ENCODE results near the gene GATA3.

Gene GATA3

DNA sequence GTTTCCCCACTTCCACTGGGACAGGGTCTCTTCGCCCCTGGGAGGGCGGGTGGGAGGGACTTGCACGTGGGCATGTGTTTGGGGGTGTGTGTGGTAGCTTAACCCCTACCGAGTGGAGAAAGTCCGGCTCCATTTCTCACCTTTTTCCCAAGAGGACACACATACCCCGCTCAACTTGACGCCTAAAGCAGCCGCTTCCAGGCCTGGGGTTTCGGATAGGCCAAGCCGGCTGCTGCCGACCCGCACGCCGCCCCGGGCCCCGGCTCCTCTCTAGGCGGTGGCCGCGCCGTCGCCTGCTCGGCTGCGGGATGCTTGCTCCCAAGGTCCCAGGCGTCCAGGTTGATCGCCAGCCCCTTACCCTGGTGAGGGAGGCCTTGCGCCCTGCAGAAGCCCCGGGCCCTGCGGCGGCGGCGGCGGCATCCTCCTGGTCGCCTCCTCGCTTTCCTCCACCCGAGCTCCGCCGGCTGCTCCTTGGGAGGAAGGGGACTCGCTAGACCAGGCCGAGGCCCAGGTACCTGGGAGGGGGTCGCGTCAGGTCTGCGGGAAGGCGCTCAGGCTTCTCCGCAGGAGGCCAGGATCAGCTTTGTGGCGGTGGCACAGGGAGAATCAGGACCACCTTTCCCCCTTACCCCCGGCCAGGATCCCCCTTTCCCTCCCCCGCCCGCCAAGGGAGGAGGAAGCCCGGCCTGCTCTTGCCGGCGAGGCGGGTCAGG lies 3.2 kb upstream of the GATA3 start:
- no peak for DNase-seq (ENCODE audit: low read depth in 2 of 2)

DNA sequence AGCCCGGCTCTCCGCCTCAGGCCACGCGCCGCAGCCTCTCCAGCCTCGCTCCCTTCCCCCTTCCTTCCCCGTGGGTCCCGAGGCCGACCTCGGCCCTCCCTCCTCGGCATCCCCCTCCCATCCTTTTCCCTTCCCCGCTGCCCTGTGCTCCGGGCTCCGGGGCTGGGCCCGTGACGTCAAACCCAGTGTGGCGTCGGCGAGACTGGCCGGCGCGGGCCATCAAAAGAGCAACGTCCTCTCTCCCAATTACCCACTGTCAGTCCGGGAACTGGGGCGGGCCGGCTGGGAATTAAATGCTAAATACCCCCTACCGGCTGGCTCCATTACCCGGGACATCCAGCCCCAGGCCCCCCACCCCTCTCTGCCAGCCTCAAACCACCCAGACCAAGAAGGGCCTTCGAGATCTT lies 2.6 kb upstream of the GATA3 start:
- no peak for DNase-seq (ENCODE audit: low read depth in 2 of 2)

DNA sequence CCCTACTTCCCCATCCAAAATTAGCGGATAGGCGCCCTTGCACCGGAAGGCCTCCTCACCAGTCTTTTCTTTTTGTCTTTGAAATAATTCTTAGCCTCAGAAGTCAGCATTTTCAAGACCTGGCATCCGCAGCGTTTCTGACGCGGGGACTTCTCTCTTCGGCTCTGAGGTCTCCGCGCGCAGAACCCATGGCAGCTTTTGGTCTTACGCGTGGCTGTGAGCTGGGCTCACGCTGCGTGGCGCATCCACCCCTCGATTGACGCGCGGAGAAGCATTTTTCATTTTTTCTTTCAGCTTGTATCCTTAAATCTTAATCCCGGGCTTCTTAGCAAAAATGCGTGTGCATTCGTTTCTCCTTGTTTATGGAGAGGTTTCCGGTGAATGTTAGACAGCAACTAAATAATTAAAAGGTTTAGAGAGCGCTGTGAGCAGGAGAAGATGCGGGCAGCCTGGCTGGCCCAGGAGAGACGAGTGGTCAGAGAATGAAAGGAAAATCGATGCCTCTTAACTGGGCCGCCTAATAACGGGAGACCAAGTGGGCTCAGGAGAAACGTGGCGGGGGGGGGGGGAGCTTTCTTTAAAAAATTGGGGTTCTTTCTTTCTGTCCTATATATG lies 2.0 kb upstream of the GATA3 start:
- no peak for DNase-seq (ENCODE audit: low read depth in 2 of 2)

DNA sequence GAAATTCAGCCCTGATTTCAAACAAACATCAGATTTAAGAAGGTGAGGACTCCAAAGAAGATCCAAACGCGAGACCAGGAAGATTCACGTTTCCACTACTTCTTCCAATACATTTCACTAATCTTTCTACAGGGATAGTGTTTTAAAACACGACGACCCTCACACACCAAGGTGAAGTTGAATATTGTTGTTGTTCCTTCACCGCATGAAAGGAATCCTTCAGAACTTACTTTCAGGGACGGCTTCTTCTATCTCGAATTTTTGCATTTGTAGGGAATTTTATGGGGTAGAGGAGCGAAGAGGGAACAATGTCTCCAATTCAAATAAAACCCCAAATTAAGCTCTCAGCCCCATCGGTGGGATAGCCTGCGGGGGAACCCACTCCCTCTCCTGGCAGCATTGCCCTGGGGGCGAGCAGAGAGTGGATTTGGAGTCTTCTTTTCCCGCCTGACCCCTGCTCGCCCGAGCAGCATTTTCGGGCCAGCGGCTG lies 1.5 kb upstream of the GATA3 start:
- no peak for DNase-seq (ENCODE audit: low read depth in 2 of 2)

DNA sequence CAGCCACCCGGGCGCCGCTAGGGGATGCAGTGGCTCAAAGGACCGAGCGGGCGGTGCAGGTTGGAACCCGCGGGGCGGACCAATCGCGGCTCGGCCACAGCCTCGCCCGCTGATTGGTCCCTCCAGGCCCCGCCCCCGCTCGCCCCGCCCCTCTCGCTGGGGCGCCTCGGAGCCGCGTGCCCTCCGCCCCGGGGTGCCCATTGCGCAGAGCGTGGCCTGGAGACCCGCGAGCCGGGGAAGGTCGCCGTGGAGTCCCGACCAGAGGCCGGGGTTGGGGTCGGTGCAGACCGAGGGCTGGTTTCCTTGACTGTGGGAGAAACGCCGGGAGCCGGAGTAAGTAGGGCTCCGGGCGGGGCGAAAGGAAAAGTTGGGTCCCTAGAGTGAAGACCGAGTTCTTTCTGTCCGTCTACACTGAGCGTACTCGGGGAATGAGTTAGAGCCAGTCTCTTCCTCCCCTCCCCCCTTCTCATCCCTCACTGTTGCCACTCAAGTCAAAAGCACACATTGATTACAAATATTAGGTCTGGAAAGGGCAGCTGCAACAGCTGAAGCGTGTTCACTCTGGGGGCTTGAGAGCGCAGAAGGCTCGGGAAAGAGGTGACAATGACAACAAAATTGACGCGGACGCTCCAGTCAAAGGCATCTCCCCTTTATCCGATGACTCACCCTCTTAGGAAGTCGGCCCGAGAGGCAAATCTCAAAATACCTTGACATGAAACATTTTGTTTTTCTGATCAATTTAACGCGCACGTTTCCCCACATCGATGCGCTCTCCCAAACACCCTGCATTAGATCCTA lies 843 bp upstream of the GATA3 start:
- DNase-seq (ENCODE audit: low read depth in 2 of 2) = peak; percentile 90 to 97

DNA sequence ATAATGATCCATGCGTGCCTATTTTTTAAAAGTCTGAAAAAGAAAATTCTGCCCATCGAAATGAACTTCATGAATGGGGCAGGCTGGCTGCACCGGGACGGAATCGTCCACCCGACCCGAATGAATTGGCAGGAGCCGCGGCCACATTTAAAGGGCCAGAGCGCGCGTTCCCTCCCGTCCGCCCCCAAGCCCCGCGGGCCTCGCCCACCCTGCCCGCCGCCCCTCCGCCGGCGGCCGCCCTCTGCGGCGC lies 319 bp upstream of the GATA3 start:
- DNase-seq (ENCODE audit: low read depth in 2 of 2) = no peak

DNA sequence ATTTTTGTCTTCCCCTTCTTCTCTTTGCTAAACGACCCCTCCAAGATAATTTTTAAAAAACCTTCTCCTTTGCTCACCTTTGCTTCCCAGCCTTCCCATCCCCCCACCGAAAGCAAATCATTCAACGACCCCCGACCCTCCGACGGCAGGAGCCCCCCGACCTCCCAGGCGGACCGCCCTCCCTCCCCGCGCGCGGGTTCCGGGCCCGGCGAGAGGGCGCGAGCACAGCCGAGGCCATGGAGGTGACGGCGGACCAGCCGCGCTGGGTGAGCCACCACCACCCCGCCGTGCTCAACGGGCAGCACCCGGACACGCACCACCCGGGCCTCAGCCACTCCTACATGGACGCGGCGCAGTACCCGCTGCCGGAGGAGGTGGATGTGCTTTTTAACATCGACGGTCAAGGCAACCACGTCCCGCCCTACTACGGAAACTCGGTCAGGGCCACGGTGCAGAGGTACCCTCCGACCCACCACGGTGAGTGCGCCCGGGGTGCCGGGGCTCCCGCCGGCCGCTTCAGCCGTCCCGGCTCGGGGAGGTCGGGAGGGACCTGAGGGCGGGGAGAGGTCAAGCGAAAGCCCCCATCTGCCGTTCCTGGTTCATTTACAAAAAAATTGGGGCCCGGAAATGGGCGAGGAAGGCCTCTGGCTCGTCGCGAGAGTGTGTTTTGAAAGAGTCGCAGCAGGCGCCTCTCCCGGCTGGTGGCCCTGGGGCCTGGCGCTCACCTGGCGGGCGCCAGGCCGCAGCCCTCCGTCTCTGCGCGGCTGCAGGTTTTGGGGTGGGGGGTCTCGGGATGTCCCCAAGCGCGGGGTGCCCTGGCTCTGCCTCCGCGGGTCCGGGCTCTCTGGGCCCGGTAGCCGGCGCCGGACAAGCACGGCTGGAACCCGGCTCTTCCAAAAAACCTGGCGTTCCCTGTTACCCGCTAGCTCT lies 1.2 kb downstream of the GATA3 start:
- no peak for DNase-seq (ENCODE audit: low read depth in 2 of 2)

DNA sequence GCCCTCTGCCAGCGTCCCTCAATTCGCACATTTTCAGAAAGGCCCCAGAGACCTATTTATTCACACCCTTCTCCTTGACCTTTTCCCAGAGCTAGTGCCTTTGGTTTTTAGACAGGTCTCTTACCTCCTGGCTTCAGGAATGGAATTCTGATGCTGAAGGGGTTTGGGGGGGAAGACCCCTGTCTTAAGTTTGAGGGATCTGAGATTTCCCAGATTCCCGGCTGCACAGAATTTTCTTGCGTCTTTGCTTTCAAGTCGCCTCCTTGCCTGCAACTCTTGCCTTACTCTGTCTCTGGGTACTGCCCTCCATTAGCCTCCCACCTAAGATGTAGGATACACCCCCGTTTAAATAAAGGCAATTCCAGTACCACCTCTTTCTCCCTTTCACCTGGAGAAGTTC lies 1.9 kb downstream of the GATA3 start:
- DNase-seq (ENCODE audit: low read depth in 2 of 2) = no peak

DNA sequence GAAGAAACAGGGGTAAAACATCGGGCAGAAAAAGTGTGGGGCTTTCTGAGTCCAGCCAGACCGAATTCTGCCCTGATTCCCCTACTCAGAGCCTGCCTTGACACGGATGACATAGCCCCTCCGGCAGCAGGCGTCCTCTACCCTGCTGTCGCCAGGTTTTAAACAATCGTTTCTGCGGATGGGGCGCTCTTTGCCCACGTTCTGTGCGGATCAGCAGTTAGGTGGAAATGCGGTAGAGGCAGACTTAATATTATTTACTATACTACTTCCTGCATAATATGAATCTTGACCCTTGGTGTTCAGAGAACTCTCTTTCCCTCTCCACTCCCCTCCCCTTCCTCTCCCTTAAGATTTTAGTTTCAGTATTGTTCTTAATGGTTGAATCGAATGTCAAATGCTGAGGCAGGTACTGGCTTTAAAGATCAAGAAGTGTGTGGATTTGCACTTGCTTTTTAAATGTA lies 2.4 kb downstream of the GATA3 start:
- no peak for DNase-seq (ENCODE audit: low read depth in 2 of 2)

DNA sequence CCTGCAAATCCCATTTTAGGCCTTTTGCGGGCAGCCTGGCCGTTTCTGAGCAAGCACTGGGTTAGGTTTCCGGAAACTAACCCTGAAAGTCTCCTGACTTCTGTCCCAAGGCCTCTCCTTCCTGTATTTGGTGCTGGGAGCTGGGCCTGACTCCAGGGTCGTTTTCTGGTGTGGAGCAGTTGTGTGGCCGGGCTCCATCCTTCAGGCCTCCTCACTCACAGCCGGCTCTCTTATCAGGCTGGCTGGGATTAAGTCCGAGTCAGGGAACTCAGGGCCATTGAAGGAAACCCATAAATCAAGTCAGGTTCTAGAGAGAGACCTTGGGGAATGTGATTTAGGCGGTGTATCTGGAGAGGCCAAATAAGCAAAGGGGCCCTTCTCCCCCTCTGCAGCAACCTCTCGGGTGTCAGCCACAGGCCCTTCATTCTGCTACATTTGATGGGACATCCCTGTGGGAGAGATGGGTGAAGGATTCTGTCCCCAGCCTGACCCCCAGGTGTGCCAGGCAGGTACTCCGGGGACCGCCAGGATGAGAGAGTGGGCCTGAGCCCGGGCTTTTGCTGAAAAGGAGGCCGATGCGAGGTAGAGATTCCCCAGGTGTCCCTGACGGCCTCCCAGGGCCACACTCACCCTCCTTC lies 3.3 kb downstream of the GATA3 start:
- no peak for DNase-seq (ENCODE audit: low read depth in 2 of 2)

DNA sequence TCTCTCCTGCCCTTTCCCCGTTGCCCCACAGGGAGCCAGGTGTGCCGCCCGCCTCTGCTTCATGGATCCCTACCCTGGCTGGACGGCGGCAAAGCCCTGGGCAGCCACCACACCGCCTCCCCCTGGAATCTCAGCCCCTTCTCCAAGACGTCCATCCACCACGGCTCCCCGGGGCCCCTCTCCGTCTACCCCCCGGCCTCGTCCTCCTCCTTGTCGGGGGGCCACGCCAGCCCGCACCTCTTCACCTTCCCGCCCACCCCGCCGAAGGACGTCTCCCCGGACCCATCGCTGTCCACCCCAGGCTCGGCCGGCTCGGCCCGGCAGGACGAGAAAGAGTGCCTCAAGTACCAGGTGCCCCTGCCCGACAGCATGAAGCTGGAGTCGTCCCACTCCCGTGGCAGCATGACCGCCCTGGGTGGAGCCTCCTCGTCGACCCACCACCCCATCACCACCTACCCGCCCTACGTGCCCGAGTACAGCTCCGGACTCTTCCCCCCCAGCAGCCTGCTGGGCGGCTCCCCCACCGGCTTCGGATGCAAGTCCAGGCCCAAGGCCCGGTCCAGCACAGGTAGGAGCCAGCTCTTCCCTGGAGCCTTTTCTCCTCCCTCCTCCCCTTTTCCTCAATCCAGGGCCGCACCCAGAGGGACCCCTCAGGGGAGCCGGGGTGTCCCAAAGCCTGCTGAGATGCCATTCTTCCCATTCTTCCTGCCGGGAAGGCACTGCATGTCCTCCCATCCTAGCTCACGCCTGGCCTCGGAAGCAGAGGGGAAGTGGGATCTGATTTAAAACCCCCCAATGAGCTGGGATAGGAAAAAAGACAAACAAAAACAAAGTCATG lies 4.0 kb downstream of the GATA3 start:
- DNase-seq (ENCODE audit: low read depth in 2 of 2) = no peak

DNA sequence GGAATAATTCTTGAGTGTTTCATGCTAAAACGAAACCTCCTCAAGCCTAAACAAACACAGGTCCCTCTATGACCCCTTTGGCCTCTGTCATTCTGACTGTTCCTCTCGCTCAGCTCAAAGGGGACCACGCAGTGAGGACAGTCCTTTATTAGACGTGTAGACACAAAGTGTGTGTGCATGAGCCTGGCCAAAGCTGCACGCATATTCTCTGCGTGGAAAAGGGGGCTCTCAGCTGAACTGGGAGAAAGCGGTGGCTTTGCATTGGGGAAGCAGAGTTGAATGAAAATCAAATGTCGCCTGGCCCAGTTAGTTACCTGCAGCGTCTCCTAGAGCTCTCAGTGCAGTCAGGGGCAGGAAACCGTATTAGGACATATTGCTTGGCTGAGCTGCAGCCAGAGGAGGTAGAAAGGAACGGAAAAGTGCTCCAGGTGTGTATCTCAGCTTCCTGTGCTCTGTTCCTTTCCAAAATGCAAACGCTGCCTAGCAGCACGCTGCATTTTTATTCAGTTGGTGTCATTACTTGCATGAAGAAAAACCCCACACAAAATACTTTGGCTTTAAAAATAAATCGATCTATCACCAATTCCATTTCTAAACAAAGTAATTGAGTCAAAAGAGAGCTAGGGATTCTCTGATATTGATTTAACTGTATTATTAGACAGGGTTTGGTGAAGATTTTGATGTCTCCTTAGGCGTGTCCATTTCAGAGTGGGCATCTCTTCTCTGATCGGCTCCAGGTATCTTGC lies 4.9 kb downstream of the GATA3 start:
- no peak for DNase-seq (ENCODE audit: low read depth in 2 of 2)

DNA sequence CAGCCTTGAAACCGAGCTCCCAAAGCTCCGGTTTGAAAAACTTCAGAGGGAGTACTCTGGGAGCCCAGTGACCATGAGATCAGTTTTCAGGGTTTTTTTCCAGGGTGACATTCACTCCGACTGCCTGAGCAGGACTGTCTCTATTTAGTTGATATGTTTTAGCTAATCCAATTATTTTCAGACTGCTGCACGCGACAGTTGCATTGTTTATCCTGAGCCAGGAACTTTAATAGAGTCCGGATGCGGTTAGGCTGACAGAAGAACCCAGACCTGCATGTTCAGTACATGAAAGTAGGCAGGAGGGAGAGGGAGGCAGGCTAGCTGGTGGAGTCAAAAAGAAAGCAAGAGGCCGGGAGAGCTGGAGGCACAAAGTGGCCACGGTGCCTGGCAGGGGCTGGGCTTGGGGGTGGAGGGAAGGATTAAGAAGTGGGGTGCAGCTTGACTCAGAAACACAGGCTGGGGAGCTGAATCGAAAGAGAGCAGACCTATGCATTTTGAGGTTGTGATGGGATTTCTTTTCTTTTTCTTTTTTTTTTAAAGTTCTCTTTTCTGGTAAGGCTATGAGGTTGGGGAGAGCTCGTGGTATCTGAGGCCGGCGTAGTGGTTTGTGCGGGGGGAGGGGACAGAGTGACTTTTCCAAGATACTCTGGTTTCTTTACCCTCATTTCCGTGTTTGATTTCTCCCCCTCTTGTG lies 5.7 kb downstream of the GATA3 start:
- DNase-seq (ENCODE audit: low read depth in 2 of 2) = peak in 1 of 2 donors; percentile 63

DNA sequence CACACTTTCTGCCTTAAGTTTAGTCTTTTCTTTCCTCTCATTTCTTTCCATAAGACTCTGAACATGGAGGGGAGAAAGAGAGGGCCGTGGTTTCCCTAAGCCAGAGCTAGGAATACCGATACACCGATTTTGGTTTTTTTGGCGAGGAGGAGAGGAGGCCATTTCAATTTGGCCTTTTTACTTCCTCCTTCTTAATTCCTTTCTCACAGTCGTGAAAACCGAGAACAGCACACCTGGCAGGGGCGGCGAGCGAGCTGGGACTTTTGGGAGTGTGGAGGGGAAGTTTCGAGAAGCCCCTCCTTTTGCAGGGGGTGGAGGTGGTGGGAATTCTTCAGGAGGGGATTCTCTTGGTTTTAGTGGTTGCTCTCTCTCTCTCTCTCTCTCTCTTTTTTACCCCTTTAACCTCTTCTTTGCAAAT lies 6.2 kb downstream of the GATA3 start:
- no peak for DNase-seq (ENCODE audit: low read depth in 2 of 2)

DNA sequence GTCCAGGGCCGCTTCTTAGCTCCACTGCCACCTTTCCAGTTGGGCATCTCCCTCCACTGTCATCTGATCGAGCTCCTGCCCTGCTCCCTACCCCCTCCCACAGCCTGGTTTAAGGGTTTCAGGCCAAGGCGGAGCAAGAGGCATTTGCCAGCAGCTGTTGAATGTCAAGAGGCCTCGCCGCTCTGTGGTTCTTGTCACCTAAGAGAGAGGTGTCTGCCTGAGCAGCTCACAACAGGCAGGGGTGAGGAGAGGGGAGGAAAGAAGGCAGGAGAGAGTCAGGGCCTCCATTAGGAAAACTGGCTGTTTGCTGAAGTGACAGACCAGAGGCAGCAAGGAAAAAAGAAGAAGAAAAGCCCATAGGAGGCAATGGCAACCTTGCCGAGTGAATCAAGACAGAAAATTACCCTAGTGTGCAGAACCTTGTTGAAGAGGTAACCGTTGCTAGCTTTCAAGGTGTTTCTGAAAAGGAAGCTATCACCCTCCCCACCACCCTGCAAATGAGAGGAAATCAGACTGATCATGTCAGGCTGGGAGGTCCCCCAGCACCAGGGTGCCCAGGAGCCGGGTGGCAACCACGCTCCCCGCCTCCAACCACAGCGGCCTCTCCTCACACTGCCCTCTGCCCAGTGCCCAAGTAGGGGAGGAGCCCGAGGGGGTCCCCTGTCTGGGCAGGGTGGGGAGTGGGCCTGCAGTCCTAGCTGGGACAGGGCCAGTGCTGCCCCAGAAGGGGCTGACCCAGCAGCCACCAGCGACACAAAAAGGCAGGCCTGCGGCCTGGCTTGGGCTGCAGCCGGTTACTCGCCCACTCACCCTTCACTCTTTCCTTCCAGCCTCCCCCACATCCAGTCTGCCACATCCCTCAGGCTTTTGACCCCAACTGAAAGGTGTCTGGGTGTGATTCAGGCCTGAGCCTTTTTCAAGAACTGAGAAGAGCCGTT lies 7.1 kb downstream of the GATA3 start:
- DNase-seq (ENCODE audit: low read depth in 2 of 2) = no peak

DNA sequence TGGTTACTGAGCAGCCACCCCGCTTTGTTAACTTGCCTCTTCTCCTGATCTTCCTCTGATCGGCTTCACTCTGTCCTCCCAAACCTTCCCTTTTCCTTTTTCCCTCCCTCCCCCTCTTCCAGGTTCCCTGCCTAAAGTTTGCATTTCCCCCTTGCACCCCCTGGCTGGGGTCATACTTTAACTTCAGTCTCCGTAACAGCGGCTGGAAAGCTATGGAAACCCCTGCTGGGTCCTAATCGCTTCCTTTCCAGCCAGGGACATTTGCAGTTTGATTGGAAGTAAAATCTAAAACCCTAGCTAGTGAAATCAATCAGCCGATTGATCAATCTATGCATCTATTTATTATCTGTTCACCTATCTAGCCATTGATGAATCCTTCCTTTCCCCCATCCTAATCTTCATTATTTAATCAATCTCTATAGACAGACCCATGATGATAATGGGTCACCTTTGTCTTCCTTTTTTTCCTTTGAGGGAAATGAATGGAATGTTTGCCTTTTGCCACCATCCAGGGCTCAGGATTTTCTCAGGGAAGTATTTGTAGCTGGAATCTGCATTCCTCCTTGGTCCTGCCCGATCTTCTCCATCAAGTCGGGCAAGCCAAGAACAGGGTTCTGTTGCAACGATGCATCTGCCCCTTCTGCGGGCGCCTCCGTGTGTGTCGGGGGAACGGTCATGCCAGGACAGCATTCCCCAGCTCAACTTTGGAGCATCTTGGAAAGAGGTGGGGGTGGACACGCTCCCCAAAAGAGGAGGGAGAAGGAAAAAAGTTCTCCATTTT lies 8.8 kb downstream of the GATA3 start:
- DNase-seq (ENCODE audit: low read depth in 2 of 2) = no peak

DNA sequence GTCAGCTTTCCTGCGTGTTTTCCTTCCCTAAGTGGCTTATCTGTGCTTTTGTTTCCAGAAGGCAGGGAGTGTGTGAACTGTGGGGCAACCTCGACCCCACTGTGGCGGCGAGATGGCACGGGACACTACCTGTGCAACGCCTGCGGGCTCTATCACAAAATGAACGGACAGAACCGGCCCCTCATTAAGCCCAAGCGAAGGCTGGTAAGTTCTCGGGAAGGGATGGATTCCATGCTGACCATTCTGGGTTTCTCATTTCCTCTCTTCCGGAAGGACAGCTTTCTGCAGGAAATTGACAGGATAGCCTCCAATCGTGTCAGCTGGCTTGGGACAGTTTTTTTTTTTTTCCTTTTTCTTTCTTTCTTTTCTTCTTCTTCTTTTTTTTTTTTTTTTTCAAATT lies 9.4 kb downstream of the GATA3 start:
- no peak for DNase-seq (ENCODE audit: low read depth in 2 of 2)

Measured in stimulated activated CD4-positive, alpha-beta T cell treated with anti-CD3 and anti-CD28 coated beads, Interleukin-15, amount 100 ng/mL, for 48 hours (primary cell).